Activated naive CD8-positive, alpha-beta T cell (primary cell): ENCODE measurements around the gene PTPRT.

Source experiments
- H3K27ac Mint-ChIP-seq: one replicate; pipeline ENCODE4 v1.8.0; 2021; ENCODE audit warnings: mixed read lengths
- H3K27me3 Mint-ChIP-seq: one replicate; pipeline ENCODE4 v1.8.0; 2021; ENCODE audit warnings: mixed read lengths
- H3K36me3 Mint-ChIP-seq: one replicate; pipeline ENCODE4 v1.8.0; 2021; ENCODE audit warnings: mixed read lengths
- H3K4me1 Mint-ChIP-seq: one replicate; pipeline ENCODE4 v1.8.0; 2021; ENCODE audit warnings: low read depth, mixed read lengths
- H3K4me3 Mint-ChIP-seq: one replicate; pipeline ENCODE4 v1.8.0; 2021; ENCODE audit warnings: mild to moderate bottlenecking, mixed read lengths
- H3K9me3 Mint-ChIP-seq: one replicate; pipeline ENCODE4 v1.8.0; 2021; ENCODE audit warnings: low read depth, mixed read lengths

Gene PTPRT

GRCh38 chr20:43102394-43102793, 87.3 kb downstream of the PTPRT start:
- Mint-ChIP-seq H3K27me3 (peaks cover 5% of the 10 kb centered on the region), H3K36me3 (no peaks in the 10 kb centered on the region), H3K9me3 (no peaks in the 10 kb centered on the region), H3K27ac (no peak overlapping the region), H3K4me3 (no peak overlapping the region), H3K4me1 (no peaks in the 10 kb centered on the region)

GRCh38 chr20:43096931-43097260, 92.8 kb downstream of the PTPRT start:
- H3K9me3 Mint-ChIP-seq, result peaks cover 13% of the 10 kb centered on the region
- no peaks in the 10 kb centered on the region for H3K4me1 Mint-ChIP-seq
- H3K27ac Mint-ChIP-seq, result no peak overlapping the region
- no peaks in the 10 kb centered on the region for H3K36me3 Mint-ChIP-seq
- H3K27me3 Mint-ChIP-seq, result peaks cover 10% of the 10 kb centered on the region
- no peak overlapping the region for H3K4me3 Mint-ChIP-seq

- Mint-ChIP-seq H3K27ac (no peak overlapping the region), H3K9me3 (peaks cover 13% of the 10 kb centered on the region), H3K27me3 (peaks cover 9% of the 10 kb centered on the region), H3K36me3 (no peaks in the 10 kb centered on the region), H3K4me1 (no peaks in the 10 kb centered on the region), H3K4me3 (no peak overlapping the region)
These were observed 93.4 kb downstream of the PTPRT start for GRCh38 chr20:43096126-43096930.

- Mint-ChIP-seq H3K36me3 (no peaks in the 10 kb centered on the region), H3K9me3 (peaks cover 13% of the 10 kb centered on the region), H3K4me1 (no peaks in the 10 kb centered on the region), H3K4me3 (no peak overlapping the region), H3K27me3 (peaks cover 8% of the 10 kb centered on the region), H3K27ac (no peak overlapping the region)
These were observed 94.7 kb downstream of the PTPRT start for GRCh38 chr20:43095034-43095433.

GRCh38 chr20:43092386-43093088, 97.2 kb downstream of the PTPRT start:
- H3K27me3 Mint-ChIP-seq, result peaks cover 8% of the 10 kb centered on the region
- H3K36me3 Mint-ChIP-seq, result no peaks in the 10 kb centered on the region
- H3K27ac Mint-ChIP-seq, result no peak overlapping the region
- H3K4me3 Mint-ChIP-seq, result no peak overlapping the region
- H3K4me1 Mint-ChIP-seq, result no peaks in the 10 kb centered on the region
- peaks cover 13% of the 10 kb centered on the region for H3K9me3 Mint-ChIP-seq

GRCh38 chr20:43068482-43068881, 121.2 kb downstream of the PTPRT start:
- Mint-ChIP-seq H3K36me3 (no peaks in the 10 kb centered on the region), H3K27ac (no peak overlapping the region), H3K9me3 (no peaks in the 10 kb centered on the region), H3K4me3 (no peak overlapping the region), H3K4me1 (no peaks in the 10 kb centered on the region), H3K27me3 (peaks cover 6% of the 10 kb centered on the region)

GRCh38 chr20:43066125-43066524, 123.6 kb downstream of the PTPRT start:
- Mint-ChIP-seq H3K27ac (no peak overlapping the region), H3K27me3 (peaks cover 2% of the 10 kb centered on the region), H3K4me1 (no peaks in the 10 kb centered on the region), H3K36me3 (no peaks in the 10 kb centered on the region), H3K4me3 (no peak overlapping the region), H3K9me3 (no peaks in the 10 kb centered on the region)

GRCh38 chr20:43065299-43065698, 124.4 kb downstream of the PTPRT start:
- H3K4me3 Mint-ChIP-seq, result no peak overlapping the region
- no peaks in the 10 kb centered on the region for H3K36me3 Mint-ChIP-seq

GRCh38 chr20:43058077-43058476, 131.6 kb downstream of the PTPRT start:
- Mint-ChIP-seq H3K4me1 (no peaks in the 10 kb centered on the region), H3K27me3 (peaks cover 8% of the 10 kb centered on the region), H3K4me3 (no peak overlapping the region), H3K36me3 (no peaks in the 10 kb centered on the region), H3K9me3 (no peaks in the 10 kb centered on the region), H3K27ac (no peak overlapping the region)

More at GRCh38 chr20:43065299-43065698, 124.4 kb downstream of the PTPRT start:
- Mint-ChIP-seq H3K4me1 (no peaks in the 10 kb centered on the region), H3K27ac (no peak overlapping the region), H3K27me3 (peaks cover 2% of the 10 kb centered on the region), H3K9me3 (no peaks in the 10 kb centered on the region)

- no peaks in the 10 kb centered on the region for H3K9me3 Mint-ChIP-seq
- no peaks in the 10 kb centered on the region for H3K4me1 Mint-ChIP-seq
- H3K27ac Mint-ChIP-seq, result no peak overlapping the region
- H3K36me3 Mint-ChIP-seq, result no peaks in the 10 kb centered on the region
- no peak overlapping the region for H3K4me3 Mint-ChIP-seq
- H3K27me3 Mint-ChIP-seq, result peaks cover 8% of the 10 kb centered on the region
These were observed 132.4 kb downstream of the PTPRT start for GRCh38 chr20:43057317-43057716.

GRCh38 chr20:43055181-43055884, 134.4 kb downstream of the PTPRT start:
- Mint-ChIP-seq H3K9me3 (no peaks in the 10 kb centered on the region), H3K27me3 (peaks cover 7% of the 10 kb centered on the region), H3K36me3 (no peaks in the 10 kb centered on the region), H3K4me1 (no peaks in the 10 kb centered on the region), H3K27ac (no peak overlapping the region), H3K4me3 (no peak overlapping the region)

- no peak overlapping the region for H3K27ac Mint-ChIP-seq
- no peak overlapping the region for H3K4me3 Mint-ChIP-seq
- H3K9me3 Mint-ChIP-seq, result no peaks in the 10 kb centered on the region
- no peaks in the 10 kb centered on the region for H3K36me3 Mint-ChIP-seq
- no peaks in the 10 kb centered on the region for H3K4me1 Mint-ChIP-seq
- H3K27me3 Mint-ChIP-seq, result peaks cover 2% of the 10 kb centered on the region
These were observed 137.2 kb downstream of the PTPRT start for GRCh38 chr20:43052532-43052931.

GRCh38 chr20:43046966-43047365, 142.7 kb downstream of the PTPRT start:
- no peak overlapping the region for H3K4me3 Mint-ChIP-seq
- peaks cover 4% of the 10 kb centered on the region for H3K27me3 Mint-ChIP-seq
- no peaks in the 10 kb centered on the region for H3K4me1 Mint-ChIP-seq
- H3K9me3 Mint-ChIP-seq, result no peaks in the 10 kb centered on the region
- H3K27ac Mint-ChIP-seq, result no peak overlapping the region
- no peaks in the 10 kb centered on the region for H3K36me3 Mint-ChIP-seq

GRCh38 chr20:43043887-43044286, 145.8 kb downstream of the PTPRT start:
- Mint-ChIP-seq H3K4me3 (no peak overlapping the region), H3K4me1 (no peaks in the 10 kb centered on the region), H3K27ac (no peak overlapping the region), H3K27me3 (peaks cover 4% of the 10 kb centered on the region), H3K9me3 (no peaks in the 10 kb centered on the region), H3K36me3 (no peaks in the 10 kb centered on the region)

GRCh38 chr20:43040427-43040826, 149.3 kb downstream of the PTPRT start:
- H3K4me3 Mint-ChIP-seq, result no peak overlapping the region
- no peaks in the 10 kb centered on the region for H3K4me1 Mint-ChIP-seq
- H3K9me3 Mint-ChIP-seq, result no peaks in the 10 kb centered on the region
- no peaks in the 10 kb centered on the region for H3K36me3 Mint-ChIP-seq
- H3K27me3 Mint-ChIP-seq, result peaks cover 6% of the 10 kb centered on the region
- no peak overlapping the region for H3K27ac Mint-ChIP-seq
